Fibroblast of skin of right quadriceps (primary cell): Measurements from ENCODE around the gene TPRG1.

Experiments used
- DNase-seq: peaks from one replicate; pipeline ENCODE4 v3.0.0-alpha.2; 2013

Gene TPRG1

GRCh38 chr3:189363590-189364255, 192.0 kb downstream of the TPRG1 start:
- DNase-seq: peak; percentile 29

GRCh38 chr3:189365609-189366564, 194.1 kb downstream of the TPRG1 start:
- peak; percentile 39 for DNase-seq

- no peak for DNase-seq
Measured at GRCh38 chr3:189368384-189368783, 196.6 kb downstream of the TPRG1 start.

GRCh38 chr3:189369636-189370035, 197.9 kb downstream of the TPRG1 start:
- DNase-seq: no peak

- peak; percentile 22 for DNase-seq
Measured at GRCh38 chr3:189372243-189372642, 200.5 kb downstream of the TPRG1 start.
